Panc1 (cell line): ENCODE measurements around the gene TTC27.
"Not testable (repeated sequence)": the region's sequence is repeated elsewhere in the genome, so short reads cannot be mapped to it uniquely, and the experiment has no call there.

ENCODE experiments used
- POLR2AphosphoS5 ChIP-seq: IDR thresholded peaks from 2 replicates; pipeline ENCODE4 v1.6.1; 2012; ENCODE audit warnings: mild to moderate bottlenecking, low read depth, low read length, moderate library complexity
- REST ChIP-seq, 2 experiments: IDR thresholded peaks; 2 replicates each; pipeline ENCODE4 v1.6.1; 2011 to 2012; ENCODE audit warnings: low read depth in 2 of 2, control low read depth in 1 of 2, low read length in 1 of 2, mild to moderate bottlenecking in 1 of 2, moderate library complexity in 1 of 2; ENCODE audit not compliant: insufficient read depth in 1 of 2
- TCF7L2 ChIP-seq: IDR thresholded peaks from 2 replicates; pipeline ENCODE4 v1.6.1; 2011; ENCODE audit warnings: mild to moderate bottlenecking, low read depth, low read length, inconsistent platforms
- TF ChIP-seq, protein P1 (sequence below): fragments of 450-650 bp; IDR thresholded peaks from 2 replicates; pipeline ENCODE4 v1.5.1; 2017; ENCODE audit warnings: mild to moderate bottlenecking

GRCh38 chr2:32846274-32846673 is 218.4 kb downstream of the TTC27 start:
- TF ChIP-seq, protein P1, sequence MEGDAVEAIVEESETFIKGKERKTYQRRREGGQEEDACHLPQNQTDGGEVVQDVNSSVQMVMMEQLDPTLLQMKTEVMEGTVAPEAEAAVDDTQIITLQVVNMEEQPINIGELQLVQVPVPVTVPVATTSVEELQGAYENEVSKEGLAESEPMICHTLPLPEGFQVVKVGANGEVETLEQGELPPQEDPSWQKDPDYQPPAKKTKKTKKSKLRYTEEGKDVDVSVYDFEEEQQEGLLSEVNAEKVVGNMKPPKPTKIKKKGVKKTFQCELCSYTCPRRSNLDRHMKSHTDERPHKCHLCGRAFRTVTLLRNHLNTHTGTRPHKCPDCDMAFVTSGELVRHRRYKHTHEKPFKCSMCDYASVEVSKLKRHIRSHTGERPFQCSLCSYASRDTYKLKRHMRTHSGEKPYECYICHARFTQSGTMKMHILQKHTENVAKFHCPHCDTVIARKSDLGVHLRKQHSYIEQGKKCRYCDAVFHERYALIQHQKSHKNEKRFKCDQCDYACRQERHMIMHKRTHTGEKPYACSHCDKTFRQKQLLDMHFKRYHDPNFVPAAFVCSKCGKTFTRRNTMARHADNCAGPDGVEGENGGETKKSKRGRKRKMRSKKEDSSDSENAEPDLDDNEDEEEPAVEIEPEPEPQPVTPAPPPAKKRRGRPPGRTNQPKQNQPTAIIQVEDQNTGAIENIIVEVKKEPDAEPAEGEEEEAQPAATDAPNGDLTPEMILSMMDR, result not testable (repeated sequence)
- not testable (repeated sequence) for TF ChIP-seq POLR2AphosphoS5; REST (IDR thresholded peaks at IDR 0.05; ENCODE audit: insufficient read depth in 1 of 2, low read depth in 2 of 2, low read length in 1 of 2); TCF7L2
